ENCODE results near the gene OBSCN. TPM values are rescaled to one million over a fixed set of nuclear protein-coding genes. Genes with fewer than 3 reads are reported as not detected.

OBSCN gene
- 4.0 and 74.1 TPM in 2 replicates for total RNA-seq

DNA sequence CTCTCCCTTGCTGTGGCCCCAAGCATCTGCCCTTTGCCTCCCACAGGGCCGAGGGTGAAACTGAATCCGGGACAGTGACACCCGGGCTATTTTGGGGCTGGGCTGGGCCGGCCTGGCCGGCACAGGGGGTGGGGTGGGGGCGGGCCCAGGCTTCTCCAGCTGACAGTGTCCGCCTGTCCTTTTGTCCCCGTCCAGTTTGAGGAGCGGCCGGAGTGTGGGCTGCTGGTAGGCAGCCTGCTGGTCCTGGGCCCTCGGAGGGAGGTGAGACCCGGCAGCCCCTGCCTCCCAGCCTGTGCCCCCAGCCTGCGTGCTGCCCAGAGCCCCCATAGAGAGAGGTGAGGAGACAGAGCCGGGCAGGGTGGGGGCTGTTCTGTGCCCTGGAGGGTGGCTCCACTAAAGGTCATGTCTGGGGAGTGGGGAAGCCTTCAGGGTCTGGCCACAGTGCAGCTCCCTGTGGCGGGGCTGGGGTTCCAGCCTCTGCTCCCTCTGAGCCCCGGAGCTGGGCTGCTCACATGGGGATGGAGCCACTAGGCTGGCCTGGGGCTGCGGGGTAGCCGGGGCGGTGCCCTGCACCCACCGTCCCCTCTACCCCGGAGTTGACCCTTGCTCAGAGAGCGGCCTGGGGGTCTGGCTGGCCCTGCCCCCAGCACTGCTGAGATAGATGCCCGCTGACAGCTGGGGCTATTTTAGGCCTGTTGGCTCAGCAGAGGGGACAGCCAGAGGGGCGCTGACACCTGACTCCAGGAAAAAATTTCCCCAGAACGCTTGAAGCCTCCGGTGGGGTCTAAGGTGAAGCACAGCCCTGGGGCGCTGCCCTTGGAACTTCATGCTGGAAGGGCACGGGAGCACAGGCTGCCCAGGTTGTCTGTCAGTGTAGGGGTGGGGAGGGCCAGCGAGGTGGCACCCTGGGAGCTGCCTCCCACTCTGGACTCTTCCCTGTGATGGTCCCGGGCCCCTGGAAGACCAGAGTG is at the start of gene OBSCN:
Gene OBSCN (plus strand): TSS at position 194 of the 971 bp plus-strand sequence. CDS start 3,740 bp downstream, outside the sequence.
- no peak for DNase-seq (ENCODE audit: low read depth)

DNA sequence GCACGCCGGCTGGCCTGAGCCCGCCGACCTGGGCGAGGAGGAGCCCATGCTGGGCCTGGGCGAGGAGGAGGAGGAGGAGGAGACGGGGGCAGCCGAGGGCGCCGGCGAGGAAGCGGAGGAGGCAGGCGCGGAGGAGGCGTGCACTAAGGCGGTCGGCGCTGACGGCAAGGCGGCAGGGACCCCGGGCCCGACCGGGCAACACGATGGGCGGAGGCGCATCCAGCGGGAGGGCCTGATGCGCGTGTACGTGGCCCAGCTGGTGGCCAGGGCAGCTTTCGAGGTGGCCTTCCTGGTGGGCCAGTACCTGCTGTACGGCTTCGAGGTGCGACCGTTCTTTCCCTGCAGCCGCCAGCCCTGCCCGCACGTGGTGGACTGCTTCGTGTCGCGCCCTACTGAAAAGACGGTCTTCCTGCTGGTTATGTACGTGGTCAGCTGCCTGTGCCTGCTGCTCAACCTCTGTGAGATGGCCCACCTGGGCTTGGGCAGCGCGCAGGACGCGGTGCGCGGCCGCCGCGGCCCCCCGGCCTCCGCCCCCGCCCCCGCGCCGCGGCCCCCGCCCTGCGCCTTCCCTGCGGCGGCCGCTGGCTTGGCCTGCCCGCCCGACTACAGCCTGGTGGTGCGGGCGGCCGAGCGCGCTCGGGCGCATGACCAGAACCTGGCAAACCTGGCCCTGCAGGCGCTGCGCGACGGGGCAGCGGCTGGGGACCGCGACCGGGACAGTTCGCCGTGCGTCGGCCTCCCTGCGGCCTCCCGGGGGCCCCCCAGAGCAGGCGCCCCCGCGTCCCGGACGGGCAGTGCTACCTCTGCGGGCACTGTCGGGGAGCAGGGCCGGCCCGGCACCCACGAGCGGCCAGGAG is 49.5 kb upstream of the OBSCN start:
- DNase-seq (ENCODE audit: low read depth), result no peak

DNA sequence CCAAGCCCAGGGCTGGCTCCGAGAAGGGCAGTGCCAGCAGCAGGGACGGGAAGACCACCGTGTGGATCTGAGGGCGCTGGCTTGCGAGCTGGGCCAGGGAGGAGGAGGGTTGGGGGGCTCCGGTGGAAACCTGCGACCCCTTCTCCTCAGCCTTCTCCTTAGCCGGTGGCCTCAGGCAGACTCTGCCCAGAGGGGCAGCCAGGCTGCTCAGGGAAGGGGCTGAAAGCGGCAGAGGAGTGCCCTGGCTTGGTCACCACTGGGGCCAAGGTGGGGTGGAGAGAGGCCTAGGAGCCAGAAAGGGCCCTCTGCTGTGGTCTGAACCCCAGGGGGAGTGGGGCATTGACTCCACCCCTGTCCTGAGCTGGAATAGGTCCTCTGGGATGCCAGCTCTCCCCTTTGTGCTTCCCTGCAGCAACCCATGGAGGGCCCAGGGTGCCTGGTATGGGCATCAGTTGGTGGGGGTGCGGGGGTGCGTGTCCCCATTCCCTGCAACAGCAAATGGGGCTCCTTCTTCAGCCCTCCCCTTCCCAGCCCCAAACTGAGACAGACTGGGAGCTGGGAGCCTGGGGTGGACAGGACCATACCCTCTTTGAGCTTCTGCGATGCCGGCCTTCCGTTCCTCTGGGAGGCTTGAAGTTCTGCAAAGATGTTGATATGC is 48.7 kb upstream of the OBSCN start:
- DNase-seq (ENCODE audit: low read depth), result no peak

DNA sequence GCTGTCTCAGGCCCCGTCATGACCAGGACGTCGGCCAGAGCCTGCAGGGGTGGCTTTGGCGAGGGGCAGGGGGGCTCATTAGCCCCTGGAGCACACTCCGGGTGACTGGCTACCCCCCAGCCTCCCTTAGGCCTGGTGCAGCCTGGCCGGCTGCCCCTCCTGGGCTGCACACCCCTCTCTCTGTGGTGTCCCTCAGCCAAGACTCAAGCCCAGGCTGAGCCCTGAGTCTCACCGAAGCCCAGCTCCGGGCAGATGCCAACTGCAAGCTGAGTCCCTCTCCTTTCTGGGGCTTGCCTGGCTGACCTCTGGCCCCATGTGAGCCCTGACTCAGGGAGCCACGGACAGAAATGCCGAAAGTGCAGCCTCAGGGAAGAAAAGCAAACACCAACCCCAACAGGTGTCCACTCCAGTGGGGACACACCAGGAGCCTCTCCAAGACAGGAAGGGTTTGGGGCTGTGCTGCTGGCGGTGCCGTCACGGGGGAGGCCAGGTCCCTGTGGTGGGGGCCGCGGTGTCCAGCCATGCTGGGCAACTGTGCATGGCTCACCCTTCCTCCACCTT is 47.6 kb upstream of the OBSCN start:
- no peak for DNase-seq (ENCODE audit: low read depth)

- DNase-seq (ENCODE audit: low read depth), result no peak
Observed at GRCh38 chr1:228161362-228161761, 46.5 kb upstream of the OBSCN start.

DNA sequence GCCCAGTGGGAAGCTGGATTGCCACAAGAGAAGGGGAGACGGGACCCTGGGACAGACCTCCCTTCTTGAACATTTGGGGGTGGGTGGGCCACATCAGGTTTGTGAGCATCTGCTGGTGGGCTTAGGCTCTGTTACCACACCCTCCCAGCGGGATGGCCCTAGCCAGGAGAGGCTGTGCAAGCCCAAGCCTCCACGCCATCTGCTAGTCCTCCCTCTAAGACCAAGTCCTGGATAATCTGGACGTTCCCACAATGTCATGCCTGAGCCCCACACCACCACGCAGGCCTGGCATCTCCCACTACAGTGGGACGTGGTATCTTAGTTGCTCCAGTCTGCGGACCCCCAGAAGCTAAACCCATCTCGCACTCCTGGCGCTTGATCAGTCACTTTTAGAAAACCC is 46.0 kb upstream of the OBSCN start:
- DNase-seq (ENCODE audit: low read depth), result no peak

DNA sequence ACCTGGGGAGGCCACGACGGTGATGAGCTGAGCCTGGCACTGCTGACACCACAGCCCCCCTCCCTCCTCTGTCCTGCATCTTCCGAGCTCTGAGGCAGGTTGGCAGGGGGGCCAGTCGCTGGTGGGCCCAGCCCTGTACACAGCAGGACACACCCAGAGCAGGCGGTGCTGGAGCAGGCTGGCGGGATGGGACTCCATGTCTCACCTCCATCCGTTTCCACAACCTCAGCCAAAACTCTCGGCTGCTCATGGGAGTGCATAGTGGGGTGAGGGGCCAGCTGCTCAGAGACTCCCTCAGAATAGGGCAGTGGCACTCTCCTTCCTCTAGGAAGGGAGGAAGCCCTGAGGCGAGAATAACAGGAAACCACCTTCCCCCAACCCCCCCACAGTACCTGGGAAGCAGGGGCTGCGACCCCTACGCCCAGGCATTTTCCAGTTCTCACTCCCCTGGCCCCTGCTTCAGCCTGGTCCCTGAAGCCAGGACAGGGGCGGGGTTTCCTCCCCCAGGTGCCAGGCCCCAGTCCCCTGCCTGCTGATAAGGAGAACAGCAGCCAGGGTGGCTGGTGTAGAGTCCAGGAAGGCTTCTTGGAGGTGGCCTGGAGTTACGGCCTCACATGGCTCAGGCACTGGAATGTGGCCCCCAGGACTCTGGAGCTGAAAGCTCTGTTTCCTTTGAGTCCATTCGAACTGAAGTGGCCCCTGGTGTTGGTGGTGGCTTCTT is 45.4 kb upstream of the OBSCN start:
- DNase-seq (ENCODE audit: low read depth), result no peak

- no peak for DNase-seq (ENCODE audit: low read depth)
Observed at GRCh38 chr1:228163007-228163753, 44.7 kb upstream of the OBSCN start.

DNA sequence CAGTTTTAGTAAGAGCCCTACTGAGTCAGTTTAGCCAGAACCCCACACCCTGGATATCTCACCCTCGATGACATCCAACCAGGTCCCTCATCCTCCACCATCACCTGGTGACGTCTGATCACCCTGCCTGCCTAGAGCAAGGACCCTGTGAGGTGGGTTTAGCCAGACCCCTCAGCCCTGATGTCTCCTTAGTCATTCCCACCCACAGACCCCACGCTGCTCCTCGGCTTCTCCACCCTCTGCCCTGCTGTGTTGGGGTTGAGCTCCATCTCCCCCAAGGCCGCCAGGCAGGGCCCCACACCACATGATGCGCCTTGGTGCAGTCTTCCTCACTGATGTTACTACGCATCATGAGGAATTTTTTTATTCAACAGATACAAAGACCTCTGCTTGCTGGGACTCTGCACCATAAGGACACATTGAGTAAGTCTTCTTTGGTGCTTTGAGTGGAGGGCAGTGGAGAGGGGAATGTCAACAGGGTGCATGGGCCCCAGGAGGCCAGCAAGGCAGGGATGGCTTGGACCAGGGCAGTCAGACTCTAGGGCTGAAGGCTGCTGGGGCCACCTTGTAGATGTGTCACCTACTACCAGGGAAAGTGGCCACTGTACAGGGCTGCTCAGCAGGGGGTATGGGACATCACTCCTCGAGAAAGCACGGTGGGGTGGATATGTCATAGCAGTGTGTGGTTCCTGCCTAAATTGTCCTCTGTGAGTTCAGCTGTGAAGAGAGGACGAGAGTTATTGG is 43.9 kb upstream of the OBSCN start:
- no peak for DNase-seq (ENCODE audit: low read depth)

- DNase-seq (ENCODE audit: low read depth), result no peak
Observed at GRCh38 chr1:228164561-228165371, 43.1 kb upstream of the OBSCN start.

- peak; percentile 91 for DNase-seq (ENCODE audit: low read depth)
Observed at GRCh38 chr1:228165372-228166169, 42.3 kb upstream of the OBSCN start, which contains the start of gene IBA57. TSS of gene IBA57 (plus strand) at chr1:228165804. CDS start at chr1:228165817, 13 bp downstream.

DNA sequence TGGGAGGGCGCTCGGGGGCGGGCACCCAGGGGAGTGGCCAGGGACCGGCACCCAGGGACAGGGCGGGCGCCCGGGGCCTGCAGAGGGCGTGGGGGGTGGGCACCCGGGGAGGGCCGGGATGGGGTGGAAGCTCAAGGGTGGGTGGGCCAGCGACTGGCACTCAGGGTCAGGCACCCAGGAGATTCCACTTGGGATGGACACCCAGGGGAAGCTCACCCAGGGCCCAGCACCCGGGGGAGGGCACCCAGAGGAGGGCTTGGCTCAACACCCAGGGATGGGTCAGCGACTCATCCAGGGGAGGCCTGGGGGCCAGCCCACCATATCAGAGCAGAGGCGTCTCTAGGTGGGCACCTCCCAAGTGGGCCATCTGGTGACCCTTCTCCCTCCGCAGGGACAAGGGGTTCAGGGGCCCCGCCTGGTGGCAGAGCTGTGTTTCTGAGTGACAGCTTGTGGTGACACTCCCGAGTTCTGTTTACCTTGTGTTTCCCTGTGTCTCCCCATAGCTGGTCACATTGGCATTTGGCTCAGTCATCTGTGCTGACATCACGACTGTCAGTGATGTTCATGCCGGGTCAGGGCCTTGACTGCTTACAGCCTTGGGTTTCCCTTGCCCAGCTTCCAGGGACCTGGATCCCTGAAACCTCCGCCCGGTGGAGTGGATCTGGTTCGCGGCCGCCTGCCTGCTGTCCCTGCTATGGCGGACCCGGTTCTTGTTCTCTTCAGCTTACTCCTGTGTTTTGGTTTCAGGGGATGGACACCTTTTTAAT is 41.5 kb upstream of the OBSCN start:
- DNase-seq (ENCODE audit: low read depth), result peak; percentile 58

GRCh38 chr1:228168563-228169270 is 39.1 kb upstream of the OBSCN start:
- no peak for DNase-seq (ENCODE audit: low read depth)

DNA sequence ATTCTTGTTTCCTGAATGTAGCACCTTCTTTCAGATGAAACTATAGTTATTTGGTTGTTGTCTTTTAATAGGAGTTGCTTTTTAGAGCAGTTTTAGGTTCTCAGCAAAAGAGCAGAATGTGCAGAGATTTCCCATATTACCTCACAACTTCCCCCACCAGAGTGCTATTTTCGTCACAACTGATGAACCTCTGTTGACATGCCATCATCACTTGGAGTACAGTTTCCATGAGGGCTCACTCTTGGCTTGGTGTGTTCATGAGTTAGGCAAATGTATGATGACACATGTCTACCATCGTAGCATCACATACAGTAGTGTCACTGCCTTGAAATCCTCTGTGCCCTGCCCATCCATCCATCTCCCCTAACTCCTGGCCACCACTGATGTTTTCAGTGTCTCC is 38.5 kb upstream of the OBSCN start:
- DNase-seq (ENCODE audit: low read depth), result no peak

- no peak for DNase-seq (ENCODE audit: low read depth)
Observed at GRCh38 chr1:228170666-228171065, 37.2 kb upstream of the OBSCN start.

GRCh38 chr1:228171221-228171891 is 36.5 kb upstream of the OBSCN start:
- no peak for DNase-seq (ENCODE audit: low read depth)

All from renal cortical epithelial cell (primary cell).